Spleen (tissue), 11 donors: Measurements from ENCODE around the gene TCF19. TPM values are rescaled to one million over a fixed set of nuclear protein-coding genes. Genes with fewer than 3 reads are reported as not detected.
"Not testable (repeated sequence)": the region's sequence is repeated elsewhere in the genome, so short reads cannot be mapped to it uniquely, and the experiment has no call there.

Experiments
- DNase-seq: peaks from one replicate; pipeline ENCODE4 v3.0.0-alpha.2; 2020
- H3K27ac ChIP-seq, 8 donors: fragments of 200-600 bp; sonication (generic) in 7 of 8; 1 replicate in 4 of 8; 2 replicates in 4 of 8; pipeline versions ENCODE4 v1.5.0 to v1.8.0; 2016 to 2021; ENCODE audit warnings: inconsistent platforms in 4 of 8, mild to moderate bottlenecking in 4 of 8, moderate library complexity in 1 of 8
- H3K27me3 ChIP-seq, 7 donors: fragments of 200-600 bp; sonication (generic) in 6 of 7; replicated peaks in 1 of 7; 1 replicate in 4 of 7; 2 replicates in 3 of 7; pipeline versions ENCODE4 v1.5.0 to v1.8.0; 2016 to 2021; ENCODE audit warnings: inconsistent platforms in 3 of 7, mild to moderate bottlenecking in 1 of 7
- H3K36me3 ChIP-seq, 6 donors: fragments of 200-600 bp; sonication (generic) in 5 of 6; 1 replicate in 4 of 6; 2 replicates in 2 of 6; pipeline versions ENCODE4 v1.5.0 to v1.8.0; 2016 to 2021; ENCODE audit warnings: inconsistent platforms in 2 of 6
- H3K4me1 ChIP-seq, 6 donors: fragments of 200-600 bp; sonication (generic) in 5 of 6; 1 replicate in 3 of 6; 2 replicates in 3 of 6; pipeline versions ENCODE4 v1.5.0 to v1.8.0; 2016 to 2021; ENCODE audit warnings: inconsistent platforms in 3 of 6
- H3K4me3 ChIP-seq, 8 donors: fragments of 200-600 bp; sonication (generic) in 7 of 8; 1 replicate in 4 of 8; 2 replicates in 4 of 8; pipeline versions ENCODE4 v1.5.0 to v1.8.0; 2016 to 2021; ENCODE audit warnings: inconsistent platforms in 4 of 8, mild to moderate bottlenecking in 4 of 8, moderate library complexity in 2 of 8
- H3K9me3 ChIP-seq, 8 donors: fragments of 200-600 bp; sonication (generic) in 7 of 8; 1 replicate in 4 of 8; 2 replicates in 4 of 8; pipeline versions ENCODE4 v1.5.0 to v1.8.0; 2016 to 2021; ENCODE audit warnings: inconsistent platforms in 4 of 8
- POLR2A ChIP-seq, 3 donors: fragments of 450-650 bp; IDR thresholded peaks; one replicate each; pipeline ENCODE4 v1.5.1; 2017; ENCODE audit warnings: antibody characterized with exemption in 3 of 3, mild to moderate bottlenecking in 1 of 3
- POLR2AphosphoS5 ChIP-seq, 3 donors: sonication (generic); formaldehyde crosslinking; IDR thresholded peaks; one replicate each; pipeline ENCODE4 v1.5.1; 2017; ENCODE audit warnings: antibody characterized with exemption in 3 of 3
- WGBS, 5 donors: extraction: QIAGEN DNeasy Blood & Tissue Kit in 3 of 5; methylation state at CpG; one replicate each; pipeline versions ENCODE4 v1.1.5 to v1.1.7; 2013 to 2018; 5-methylcytosine and 5-hydroxymethylcytosine counted together
- intact Hi-C: fragments of 100-400 bp; cut with DNase I; formaldehyde crosslinking; loops from one replicate; pipeline ENCODE4 v1.15.0; 2023; ENCODE audit warnings: low total_unique reads
- polyA plus RNA-seq, 3 donors: library from polyadenylated mRNA; stranded (reverse); fragments of 200-250 nt; gene quantifications; one replicate each; pipeline ENCODE4 v1.2.1, GENCODE V29; 2013
- total RNA-seq, 7 donors: library from RNA; depleted of rRNA in 3 of 7; stranded (reverse); fragments of >200 nt in 3 of 7; fragmentation: NEBNext Ultra II Directional in 4 of 7; extraction: Animal tissue kit (Norgen Biotek cat#: 25700) in 4 of 7; gene quantifications; one replicate each; pipeline versions ENCODE4 v1.1.0 to v1.2.1, GENCODE V29; 2016 to 2021
- TF ChIP-seq, protein P1 (sequence below), 11 experiments: fragments of 200-600 bp in 7 of 11; fragments of 450-650 bp in 4 of 11; sonication (generic) in 4 of 11; IDR thresholded peaks in 8 of 11; conservative IDR thresholded peaks in 3 of 11; 1 replicate in 7 of 11; 2 replicates in 4 of 11; pipeline versions ENCODE4 v1.4.0 to v1.8.0; 2016 to 2021; ENCODE audit warnings: antibody characterized with exemption in 11 of 11, inconsistent platforms in 4 of 11, mild to moderate bottlenecking in 1 of 11
- donor health status: healthy with polysubstance abuse.
- donor health status: DM: no; HTN: no; CAD: no; lungs with moderate emphysema.
- donor health status: DM: no; HTN: no; CAD: no.
- donor health status: Bipolar disorder and iron deficiency.
- donor health status: healthy.
- donor health status: DM: no; HTN: no; CAD: no.
- donor health status: DM: yes; HTN: yes; CAD: no.

TCF19 gene
- total and polyA plus RNA-seq, 10 donors, result 6.2 to 12.6 (median 9.3) TPM

DNA sequence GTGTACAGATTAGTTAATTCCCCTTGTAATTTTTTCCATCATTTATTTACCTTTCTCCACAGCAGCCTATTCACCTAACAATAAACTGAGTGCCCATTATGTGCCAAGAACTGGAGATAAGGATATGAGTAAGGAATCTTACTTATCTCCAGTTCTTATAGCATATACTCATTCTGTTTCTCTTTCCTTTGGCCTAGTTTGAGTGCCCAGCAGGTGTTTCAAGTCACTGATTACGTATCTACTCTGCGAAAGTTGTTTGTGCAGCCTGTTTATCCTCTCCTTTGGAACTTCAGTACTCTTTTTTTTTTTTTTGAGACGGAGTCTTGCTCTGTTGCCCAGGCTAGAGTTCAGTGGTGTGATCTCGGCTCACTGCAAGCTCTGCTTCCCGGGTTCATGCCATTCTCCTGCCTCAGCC lies 29.4 kb downstream of the TCF19 start:
- WGBS, 5 donors, result 71 to 98% (median 92%) methylated on average over 5 of the region's 5 CpGs
- intact Hi-C loops, result no loop called here
- DNase-seq, result no peak

DNA sequence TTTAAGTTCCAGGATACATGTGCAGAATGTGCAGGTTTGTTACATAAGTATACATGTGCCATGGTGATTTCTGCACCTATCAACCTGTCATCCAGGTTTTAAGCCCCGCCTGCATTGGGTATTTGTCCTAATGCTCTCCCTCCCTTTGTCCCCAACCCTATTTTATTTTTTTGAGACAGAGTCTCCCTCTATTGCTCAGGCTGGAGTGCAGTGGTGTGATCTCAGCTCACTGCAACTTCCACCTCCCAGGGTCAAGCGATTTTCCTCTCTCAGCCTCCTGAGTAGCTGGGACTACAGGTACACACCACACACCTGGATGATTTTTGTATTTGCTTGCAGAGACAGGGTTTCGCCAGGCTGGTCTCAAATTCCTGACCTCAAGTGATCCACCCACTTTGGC lies 30.8 kb downstream of the TCF19 start:
- intact Hi-C loops, H3K36me3 ChIP-seq, H3K27ac ChIP-seq, H3K9me3 ChIP-seq, H3K4me3 ChIP-seq, H3K27me3 ChIP-seq: not testable (repeated sequence)
- H3K4me1 ChIP-seq, result peaks cover 0 to 12% (median 4%) of the 10 kb centered on the region in 6 donors
- peak; percentile 18 for DNase-seq
- 88 to 95% (median 90%) methylated on average over 3 of the region's 3 CpGs for WGBS, 5 donors

More for the DNA sequence above, 29.4 kb downstream of the TCF19 start:
- no peaks in the 10 kb centered on the region for H3K9me3 ChIP-seq
- peaks cover 0 to 8% (median 2%) of the 10 kb centered on the region in 6 donors for H3K4me1 ChIP-seq
- no peak overlapping the region for H3K27ac ChIP-seq
- no peaks in the 10 kb centered on the region for H3K36me3 ChIP-seq
- no peak overlapping the region for H3K4me3 ChIP-seq
- H3K27me3 ChIP-seq, result no peaks in the 10 kb centered on the region
- TF ChIP-seq, protein P1, sequence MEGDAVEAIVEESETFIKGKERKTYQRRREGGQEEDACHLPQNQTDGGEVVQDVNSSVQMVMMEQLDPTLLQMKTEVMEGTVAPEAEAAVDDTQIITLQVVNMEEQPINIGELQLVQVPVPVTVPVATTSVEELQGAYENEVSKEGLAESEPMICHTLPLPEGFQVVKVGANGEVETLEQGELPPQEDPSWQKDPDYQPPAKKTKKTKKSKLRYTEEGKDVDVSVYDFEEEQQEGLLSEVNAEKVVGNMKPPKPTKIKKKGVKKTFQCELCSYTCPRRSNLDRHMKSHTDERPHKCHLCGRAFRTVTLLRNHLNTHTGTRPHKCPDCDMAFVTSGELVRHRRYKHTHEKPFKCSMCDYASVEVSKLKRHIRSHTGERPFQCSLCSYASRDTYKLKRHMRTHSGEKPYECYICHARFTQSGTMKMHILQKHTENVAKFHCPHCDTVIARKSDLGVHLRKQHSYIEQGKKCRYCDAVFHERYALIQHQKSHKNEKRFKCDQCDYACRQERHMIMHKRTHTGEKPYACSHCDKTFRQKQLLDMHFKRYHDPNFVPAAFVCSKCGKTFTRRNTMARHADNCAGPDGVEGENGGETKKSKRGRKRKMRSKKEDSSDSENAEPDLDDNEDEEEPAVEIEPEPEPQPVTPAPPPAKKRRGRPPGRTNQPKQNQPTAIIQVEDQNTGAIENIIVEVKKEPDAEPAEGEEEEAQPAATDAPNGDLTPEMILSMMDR (IDR thresholded peaks at IDR 0.05 in 8 of 11, conservative IDR thresholded peaks at IDR 0.05 in 3 of 11), result no peak
- TF ChIP-seq POLR2A (IDR thresholded peaks at IDR 0.05), result no peak
- TF ChIP-seq POLR2AphosphoS5 (IDR thresholded peaks at IDR 0.05), result no peak

DNA sequence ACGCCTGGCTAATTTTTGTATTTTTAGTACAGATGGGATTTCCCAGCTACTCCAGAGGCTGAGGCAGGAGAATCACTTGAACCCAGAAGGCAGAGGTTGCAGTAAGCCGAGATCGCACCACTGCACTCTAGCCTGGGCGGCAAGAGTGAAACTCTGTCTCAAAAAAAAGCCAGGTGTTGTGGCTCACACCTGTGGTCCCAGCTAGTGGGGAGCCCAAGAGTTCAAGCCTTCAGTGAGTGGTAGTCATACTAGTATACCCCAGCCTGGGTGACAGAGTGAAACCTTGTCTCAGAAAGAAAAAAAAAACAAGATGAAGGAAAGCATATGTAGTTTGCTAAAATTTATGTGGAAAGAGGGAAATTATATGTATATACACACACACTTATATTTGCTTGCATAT lies 32.1 kb downstream of the TCF19 start:
- Histone ChIP-seq H3K9me3 (no peaks in the 10 kb centered on the region), H3K4me3 (no peak overlapping the region), H3K27me3 (no peaks in the 10 kb centered on the region), H3K36me3 (peaks cover 0 to 20% (median 0%) of the 10 kb centered on the region in 6 donors), H3K4me1 (peaks cover 0 to 24% (median 11%) of the 10 kb centered on the region in 6 donors), H3K27ac (no peak overlapping the region)
- intact Hi-C loops, result no loop called here
- TF ChIP-seq POLR2AphosphoS5 (IDR thresholded peaks at IDR 0.05) (no peak), POLR2A (IDR thresholded peaks at IDR 0.05) (no peak)
- TF ChIP-seq, protein P1 (IDR thresholded peaks at IDR 0.05 in 8 of 11, conservative IDR thresholded peaks at IDR 0.05 in 3 of 11), result no peak
- no peak for DNase-seq
- WGBS, 5 donors, result 56 to 87% (median 79%) methylated on average over 4 of the region's 4 CpGs

DNA sequence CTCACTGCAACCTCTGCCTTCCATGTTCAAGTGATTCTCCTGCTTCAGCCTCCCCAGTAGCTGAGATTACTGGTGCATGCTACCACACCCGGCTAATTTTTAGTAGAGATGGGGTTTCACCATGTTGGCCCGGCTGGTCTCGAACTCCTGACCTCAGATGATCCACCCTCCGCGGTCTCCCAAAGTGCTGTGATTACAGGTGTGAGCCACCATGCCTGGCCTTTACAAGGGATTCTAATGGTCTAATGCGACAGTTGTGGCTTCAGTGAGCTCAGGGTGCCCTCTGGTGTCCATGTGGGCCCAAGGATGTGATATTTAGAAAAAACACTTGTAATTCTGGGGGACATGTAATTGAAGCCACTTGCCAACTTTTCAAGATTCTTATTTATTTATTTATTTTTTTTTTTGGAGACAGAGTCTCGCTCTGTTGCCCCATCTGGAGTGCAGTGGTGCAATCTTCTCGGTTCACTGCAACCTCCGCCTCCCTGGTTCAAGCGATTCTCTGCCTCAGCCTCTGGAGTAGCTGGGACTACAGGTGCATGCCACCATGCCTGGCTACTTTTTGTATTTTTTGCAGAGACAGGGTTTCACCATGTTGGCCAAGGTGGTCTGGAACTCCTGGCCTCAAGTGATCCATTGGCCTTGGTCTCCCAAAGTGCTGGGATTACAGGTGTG lies 34.2 kb downstream of the TCF19 start:
- intact Hi-C loops, result loop anchor here (2.0 kb wide), 1 partner anchor 56 kb away; no protein-coding TSS in a partner anchor
- TF ChIP-seq, protein P1 (IDR thresholded peaks at IDR 0.05 in 8 of 11, conservative IDR thresholded peaks at IDR 0.05 in 3 of 11), result peak; percentile 20 to 78 (median 56)
- not testable (repeated sequence) for H3K27me3 ChIP-seq, H3K4me3 ChIP-seq, H3K9me3 ChIP-seq, H3K27ac ChIP-seq
- peaks cover 0 to 22% (median 0%) of the 10 kb centered on the region in 6 donors for H3K36me3 ChIP-seq
- 53 to 67% (median 59%) methylated on average over 10 of the region's 10 CpGs for WGBS, 5 donors
- peaks cover 3 to 31% (median 18%) of the 10 kb centered on the region in 6 donors for H3K4me1 ChIP-seq
- DNase-seq, result peak; percentile 78
